ENCODE data around the gene GADD45G.

GRCh38 chr9:89641980-89642379 is 37.2 kb downstream of the GADD45G start:
- no peak for TF ChIP-seq CTCF (conservative IDR thresholded peaks at IDR 0.05; ENCODE audit: low read depth, low read length)
- no peak for TF ChIP-seq EZH2 (IDR thresholded peaks at IDR 0.05; ENCODE audit: borderline replicate concordance, low read depth, low read length, poor library complexity, severe bottlenecking)

All from A673 (cell line).